GM18861 (cell line): ENCODE measurements around the gene FNIP1.
A peak's percentile ranks its signal among the peaks of the same experiment; 100 is the strongest.
"Not testable (repeated sequence)": the region's sequence is repeated elsewhere in the genome, so short reads cannot be mapped to it uniquely, and the experiment has no call there.

Experiments
- ATAC-seq: cut with Tn5 transposase; IDR thresholded peaks from one replicate; pipeline ENCODE4 v1.9.1; 2021; ENCODE audit not compliant: unreplicated experiment

FNIP1 gene

DNA sequence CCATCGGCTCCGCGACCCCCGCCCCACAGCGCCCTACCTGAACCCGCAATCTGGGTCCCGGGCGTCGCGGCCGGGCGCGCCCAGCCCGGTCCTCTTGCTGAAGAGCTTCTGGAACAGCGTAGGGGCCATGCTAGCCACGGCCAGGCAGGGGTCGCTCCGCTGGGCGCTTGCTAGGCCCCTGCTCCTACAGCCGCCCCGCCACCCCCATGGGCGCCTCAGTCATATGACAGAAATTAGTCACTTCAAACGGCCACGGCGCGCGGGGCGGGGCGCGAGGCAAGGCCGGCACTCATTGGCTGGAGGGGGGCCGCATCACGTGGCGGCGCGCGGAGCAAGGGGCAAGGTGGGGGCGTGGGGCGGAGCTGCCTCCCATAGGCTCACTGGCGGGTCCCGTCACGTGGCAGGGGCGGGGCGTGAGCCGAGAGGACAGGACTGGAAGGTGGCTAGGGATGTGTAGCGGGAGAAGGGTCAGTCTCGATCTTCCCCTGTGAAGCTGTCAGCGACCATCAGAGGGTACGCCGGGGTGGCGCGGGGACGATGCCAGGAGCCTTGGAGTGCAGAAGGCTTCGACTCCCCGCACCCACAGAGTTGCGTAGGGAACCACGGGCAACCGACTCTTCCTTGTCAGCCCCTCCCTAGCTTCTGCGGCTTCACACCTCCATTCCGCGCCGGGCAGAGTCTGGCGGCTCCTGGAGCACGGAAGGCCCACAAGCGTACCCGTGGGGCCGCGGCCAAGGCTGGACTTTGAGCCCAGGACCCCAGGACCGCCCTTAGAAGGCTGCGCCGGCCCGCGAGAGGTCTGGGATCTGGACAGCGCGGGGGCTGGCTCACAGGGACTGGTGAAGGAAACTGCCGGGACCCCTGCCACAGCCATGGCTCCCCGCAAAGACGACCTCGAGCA lies at the start of gene FNIP1:
FNIP1 (minus strand) TSS at position 225 of the 901 bp plus-strand sequence; CDS start at position 129, 96 bp downstream.
- peak; percentile 88 for ATAC-seq

DNA sequence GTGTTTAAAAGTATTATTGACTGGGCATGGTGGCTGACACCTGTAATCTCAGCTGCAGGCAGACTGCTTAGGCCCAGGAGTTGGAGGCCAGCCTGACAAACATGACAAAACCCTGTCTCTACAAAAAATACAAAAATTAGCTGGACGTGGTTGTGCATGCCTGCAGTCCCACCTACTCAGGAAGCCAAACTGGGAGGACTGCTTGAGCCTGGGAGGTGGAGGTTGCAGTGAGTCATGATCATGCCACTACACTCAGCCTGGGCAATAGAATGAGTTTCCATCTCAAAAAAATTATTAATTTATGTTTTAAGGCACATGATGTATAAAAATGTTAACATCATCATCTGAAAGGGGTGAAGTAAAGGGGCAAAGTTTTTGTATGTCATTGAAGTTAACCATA lies 49.7 kb upstream of the FNIP1 start:
- no peak for ATAC-seq

DNA sequence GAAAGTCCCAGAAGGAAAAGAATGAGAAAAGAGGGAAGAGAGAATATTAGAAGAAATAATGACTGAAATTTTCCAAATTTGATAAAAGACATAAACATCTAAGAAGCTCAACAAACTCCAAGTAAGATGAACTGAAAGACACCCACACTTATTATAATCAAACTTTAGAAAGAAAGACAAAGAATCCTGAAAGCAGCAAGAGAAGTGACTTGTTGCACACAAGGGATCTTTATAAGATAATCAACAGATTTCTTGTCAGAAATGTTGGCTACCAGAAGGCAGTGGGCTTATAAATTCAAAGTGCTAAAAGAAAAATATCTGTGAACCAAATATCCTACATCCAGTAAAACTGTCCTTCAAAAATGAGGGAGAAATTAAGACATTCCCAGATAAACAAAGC lies 49.0 kb upstream of the FNIP1 start:
- no peak for ATAC-seq

DNA sequence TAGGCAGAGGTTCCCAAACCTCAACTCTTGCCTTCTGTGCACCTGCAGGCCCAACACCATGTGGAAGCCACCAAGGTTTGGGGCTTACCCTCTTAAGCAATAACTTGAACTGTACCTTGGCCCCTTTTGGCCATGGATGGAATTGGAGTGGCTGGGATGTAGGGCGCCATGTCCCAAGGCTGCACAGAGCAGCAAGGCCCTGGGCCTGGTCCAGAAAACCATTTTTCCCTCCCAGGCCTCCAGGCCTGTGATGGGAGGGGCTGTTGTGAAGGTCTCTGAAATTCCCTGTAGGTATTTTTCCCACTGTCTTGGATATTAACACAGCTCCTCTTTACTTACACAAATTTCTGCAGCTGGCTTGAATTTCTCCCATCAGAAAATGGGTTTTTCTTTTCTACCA lies 46.2 kb upstream of the FNIP1 start:
- ATAC-seq: not testable (repeated sequence)

DNA sequence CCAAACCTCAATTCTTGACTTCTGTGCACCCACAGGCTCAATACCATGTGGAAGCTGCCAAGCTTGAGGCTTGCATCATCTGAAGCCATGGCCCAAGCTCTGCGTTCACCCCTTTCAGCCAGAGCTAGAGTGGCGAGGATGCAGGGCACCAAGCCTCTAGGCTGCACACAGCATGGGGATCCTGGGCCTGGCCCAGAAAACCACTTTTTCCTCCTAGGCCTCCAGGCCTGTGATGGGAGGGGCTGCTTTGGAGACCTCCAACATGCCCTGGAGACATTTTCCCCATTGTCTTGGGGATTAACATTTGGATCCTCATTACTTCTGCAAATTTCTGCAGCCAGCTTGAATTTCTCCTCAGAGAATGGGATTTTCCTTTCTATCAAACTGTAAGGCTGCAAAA lies 35.9 kb upstream of the FNIP1 start:
- not testable (repeated sequence) for ATAC-seq

DNA sequence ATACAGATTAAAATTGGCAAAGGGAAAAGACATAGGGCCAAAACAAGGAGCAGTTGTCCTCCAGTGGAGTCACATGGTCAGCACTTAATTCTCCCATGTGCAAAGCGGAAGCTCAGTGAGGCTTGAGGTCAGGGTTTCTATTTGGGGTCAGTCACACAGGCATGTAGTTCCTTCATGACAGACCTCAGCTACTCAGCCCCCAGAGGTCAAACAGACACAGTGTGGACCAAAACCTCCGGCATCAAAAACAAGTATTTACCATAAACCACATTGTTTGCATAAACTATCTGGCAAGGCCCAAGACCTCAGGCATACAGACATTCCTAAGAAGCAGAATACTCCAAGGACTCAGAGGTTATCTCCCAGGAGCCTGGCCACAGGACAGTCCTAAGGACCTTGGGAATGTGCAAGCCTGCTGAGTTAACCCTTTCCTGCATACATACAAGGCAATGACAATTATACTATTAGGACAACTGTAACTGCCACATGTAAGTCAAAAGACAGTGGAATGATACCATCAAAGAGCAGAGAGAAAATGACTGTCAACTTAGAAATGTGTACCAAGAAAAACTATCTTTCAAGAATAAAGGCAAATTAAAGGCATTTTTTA lies 28.7 kb upstream of the FNIP1 start:
- peak; percentile 87 for ATAC-seq

DNA sequence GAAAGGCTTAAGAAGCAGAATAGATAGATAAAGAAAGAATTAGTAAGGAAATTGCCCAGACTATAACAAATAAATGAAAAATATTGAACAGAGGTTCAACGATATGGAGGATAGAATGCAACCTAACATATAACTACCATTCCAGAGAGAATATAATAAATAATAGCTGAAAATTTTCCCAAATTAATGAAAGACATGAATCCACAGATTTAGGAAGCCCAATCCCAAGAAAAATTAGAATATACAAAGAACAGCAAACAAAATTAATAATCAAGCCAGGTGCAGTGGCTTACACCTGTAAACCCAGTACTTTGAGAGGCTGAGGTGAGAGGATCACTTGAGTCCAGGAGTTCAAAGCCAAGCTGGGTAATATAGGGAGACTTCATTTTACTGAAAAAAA lies 27.8 kb upstream of the FNIP1 start:
- no peak for ATAC-seq

DNA sequence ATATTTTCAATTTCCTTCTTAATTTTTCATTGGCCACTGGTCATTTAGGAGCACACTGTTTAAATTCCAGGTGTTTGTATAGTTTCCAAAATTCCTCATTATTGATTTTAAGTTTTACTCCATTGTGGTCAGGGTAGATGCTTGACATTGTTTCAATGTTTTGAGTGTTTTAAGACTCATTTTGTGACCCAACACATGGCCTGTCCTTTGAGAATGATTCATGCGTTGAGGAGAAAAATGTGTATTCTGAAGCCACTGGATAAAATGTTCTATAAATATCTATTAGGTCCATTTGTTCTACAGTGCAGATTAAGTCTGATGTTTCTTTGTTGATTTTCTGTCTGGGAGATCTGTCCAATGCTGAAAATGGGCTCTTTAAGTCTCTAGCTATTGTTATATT lies 24.4 kb upstream of the FNIP1 start:
- ATAC-seq: no peak

DNA sequence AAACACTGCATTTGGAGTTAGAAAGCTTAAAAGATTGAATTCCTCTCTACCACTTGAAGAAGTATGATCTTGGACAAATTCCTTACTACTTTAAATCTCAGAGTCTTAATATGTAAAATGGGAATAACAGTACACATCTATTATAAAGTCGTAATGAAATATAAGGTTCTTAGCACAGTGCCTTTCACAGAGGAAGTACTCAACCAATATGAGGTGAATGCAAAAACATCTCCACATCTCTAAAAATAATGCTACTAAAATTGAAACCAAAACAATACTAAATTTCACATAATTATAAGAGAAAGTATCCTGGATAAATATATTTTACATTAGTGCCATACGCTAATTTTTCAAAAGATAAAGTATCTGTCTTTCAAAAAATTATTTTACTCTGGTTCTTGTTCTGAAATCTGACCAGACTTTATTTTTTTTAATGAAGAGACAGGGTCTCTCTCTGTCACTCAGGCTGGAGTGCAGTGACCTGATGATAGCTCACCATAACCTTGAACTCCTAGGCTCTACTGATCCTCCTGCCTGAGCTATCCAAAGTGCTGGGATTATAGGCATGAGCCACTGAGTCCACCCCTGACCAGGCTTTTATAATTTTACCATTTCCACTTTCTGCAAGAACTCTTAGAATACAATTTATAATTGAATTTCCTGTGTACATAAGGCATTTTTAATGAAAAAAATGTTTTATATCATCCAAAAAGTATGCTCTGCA lies 21.3 kb upstream of the FNIP1 start:
- ATAC-seq: no peak

DNA sequence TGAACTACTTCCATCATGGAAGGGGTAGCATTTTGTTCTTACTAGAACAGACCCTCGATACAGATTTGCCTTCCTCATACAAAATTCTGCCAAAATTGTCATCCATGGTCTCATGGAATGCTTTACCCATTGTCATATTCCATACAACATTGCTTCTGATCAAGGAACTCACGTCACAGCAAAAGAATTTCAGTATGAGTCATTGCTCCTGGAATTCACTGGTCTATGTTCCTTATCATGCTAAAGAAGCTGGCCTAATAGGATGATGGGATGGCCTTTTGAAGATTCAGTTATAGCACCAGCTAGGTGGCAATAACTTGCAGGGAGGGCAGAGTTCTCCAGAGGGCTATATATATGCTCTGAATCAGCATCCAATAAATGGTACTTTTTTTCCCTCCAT lies 18.2 kb upstream of the FNIP1 start:
- no peak for ATAC-seq

DNA sequence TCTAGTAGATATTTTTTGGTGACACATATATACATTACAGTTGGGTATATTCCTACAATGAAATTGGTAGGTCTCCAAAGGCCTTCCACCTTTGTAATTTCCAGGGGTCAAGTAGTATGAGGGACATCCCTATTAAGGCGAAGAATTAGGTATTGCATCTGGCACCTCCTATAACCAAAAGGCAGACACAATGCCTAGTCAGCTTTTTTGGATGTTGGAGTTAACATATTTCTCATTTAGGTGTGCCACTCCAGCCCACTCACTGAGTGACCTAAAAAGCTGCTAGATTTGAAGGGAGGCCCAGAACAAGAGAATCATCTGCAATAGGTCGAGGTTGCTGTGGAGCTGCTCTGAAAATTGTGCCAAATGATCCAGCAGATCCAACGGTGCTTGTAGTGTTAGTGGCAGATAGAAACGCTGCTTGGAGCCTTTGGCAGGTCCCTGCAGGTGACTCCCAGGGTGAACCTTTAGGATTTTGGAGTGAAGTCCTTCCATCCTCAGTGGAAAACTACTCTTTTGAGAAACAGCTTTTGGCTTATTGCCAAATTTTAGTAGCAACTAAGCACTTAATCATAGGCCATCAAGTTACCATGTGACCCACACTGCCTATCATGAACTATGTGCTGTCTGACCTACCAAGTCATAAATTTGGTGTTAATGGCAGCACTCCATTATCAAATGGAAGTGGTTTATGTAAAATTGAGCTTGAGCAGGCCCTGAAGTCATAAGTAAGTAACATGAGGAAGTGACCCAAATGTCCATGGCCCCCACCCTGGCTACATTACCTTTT lies 15.7 kb upstream of the FNIP1 start:
- ATAC-seq: no peak

DNA sequence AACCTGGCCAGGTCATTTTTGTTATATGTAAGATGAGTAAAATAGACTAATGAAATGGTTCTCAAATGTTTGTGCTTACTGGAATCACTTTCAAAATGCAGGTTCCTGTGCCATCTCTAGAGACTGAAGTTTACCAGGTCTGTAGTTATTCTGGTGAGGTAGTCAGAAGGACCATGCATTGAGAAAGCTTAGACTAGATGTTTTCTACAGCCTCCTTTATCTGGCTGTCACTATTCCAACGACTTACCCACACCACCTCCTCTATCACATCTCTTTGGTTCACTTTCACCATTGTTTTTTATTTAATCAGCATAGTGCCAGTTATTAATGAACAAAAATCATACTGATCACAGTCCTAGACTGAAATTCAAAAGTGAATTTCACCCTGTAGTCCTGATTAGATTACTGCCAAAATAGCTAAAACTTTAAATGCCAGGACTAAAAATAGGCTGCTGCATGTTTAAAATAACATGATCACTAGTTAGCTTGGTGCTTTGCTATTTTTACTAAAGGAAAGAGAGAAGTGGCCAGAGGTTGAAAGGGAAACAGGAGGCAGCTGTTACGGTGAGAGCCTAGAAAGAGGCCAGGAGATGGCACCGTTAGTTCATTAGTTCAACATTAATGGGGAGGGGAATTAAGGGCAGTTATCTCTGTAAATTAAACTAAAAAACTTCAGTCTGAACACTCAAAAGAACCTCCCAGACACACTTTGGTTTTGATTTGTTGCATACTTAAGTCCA lies 13.9 kb upstream of the FNIP1 start:
- peak; percentile 49 for ATAC-seq

DNA sequence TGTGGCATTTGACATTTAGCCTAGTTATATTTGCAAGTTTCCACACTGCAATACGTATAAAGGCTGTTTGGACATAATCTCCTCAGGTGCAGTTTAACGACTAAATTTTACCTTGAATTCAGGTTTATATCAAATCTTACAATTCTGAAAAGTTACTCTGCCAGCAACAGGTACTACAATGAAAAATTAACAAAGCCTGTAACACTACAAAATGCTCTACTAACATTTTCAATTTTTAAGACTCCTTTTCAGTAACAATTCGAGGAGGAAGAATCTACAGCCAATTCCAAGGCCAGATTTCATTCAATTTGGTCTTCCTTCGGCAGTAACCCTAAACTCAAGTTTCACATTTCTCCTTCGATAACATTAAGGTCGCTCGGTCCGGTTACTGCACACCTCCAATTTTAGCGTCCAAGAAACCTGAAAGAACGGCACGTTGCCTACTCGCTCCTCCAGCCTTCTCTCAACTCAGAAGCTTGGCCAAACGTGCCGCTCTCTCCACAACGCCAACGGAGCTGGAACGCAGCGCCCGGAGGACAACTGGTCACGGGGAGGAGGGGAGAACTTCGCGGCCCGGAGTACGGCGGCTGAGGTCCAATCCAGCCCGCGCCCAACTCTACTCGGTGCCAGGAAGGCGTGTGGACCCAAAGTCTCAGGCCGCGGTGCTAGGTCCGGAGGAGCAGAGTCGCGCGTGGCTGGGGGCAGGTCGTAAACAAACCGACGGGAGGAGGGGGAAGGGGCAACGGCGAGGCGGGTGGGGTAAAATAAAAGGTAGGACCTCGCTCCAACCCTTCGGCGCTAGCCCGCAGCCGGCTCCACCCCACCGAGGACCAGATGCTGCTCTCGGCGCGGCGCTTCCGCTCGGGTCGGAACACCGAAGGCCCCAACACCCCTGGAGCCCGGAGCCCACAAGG lies 681 bp downstream of the FNIP1 start:
- ATAC-seq: peak; percentile 8

DNA sequence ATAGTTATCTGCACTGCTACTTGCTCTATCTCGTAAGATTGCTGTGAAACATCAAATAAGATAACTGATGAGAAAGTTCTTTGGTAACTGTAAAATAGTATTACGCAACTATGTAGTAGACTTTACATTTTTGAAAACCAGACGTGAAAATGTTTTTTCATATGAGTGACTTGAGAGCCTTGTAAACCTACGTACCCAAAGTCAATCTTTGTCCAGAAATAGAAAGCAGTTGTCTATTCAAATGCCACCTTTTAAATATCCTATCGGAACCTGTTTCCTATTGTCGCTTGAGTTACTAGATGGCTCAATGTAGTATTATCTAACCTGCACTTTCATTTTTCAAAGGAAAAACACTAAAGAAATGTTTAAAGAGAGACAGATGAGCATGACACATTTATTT lies 1.6 kb downstream of the FNIP1 start:
- no peak for ATAC-seq

DNA sequence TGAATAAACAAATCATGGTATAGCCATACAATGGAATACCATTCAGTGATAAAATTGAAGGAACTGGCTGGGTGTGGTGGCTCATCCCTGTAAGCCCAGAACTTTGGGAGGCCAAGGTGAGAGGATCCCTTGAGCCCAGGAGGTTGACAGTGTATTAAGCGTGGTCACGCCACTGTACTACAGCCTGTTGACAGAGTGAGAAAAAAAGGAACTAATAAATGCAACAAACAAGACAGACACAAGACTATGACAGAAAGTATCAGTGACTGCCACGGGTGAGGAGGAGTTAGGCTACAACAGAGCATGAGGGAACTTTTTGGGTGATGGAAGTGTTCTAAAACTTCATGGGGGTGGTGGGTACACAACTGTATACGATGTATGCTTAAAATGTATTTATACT lies 2.2 kb downstream of the FNIP1 start:
- ATAC-seq: no peak

DNA sequence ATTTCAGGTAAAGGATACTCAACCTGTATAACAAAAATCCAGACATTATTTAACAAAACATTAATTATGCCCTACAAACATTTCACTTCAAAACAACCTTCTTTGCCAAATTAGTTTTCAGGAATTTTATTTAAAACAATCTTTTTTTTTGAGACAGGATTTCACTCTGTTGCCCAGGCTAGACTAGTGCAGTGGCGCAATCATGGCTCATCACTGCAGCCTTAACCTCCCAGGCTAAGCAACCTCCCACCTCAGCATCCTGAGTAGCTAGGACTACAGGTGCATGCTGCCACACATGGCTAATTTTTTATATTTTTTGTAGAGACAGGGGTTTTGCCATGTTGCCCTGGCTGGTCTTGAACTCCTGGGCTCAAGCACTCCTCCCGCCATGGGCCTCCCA lies 3.9 kb downstream of the FNIP1 start:
- ATAC-seq: no peak

DNA sequence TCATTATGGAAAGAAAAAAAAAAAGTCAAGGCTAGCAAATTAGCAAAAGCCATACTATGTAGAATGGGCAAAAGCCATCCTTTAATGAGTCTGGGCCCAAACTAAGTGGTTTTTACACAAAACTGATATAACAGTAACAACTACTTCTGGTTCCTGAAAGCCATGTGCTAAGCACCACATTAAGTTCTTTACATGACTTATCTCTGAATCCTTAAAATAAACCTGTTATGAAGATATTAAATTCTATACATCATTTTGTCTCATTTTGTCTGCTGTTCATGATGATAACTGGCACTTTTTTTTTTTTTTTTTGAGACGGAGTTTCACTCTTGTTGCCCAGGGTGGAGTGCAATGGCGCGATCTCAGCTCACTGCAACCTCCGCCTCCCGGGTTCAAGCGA lies 5.0 kb downstream of the FNIP1 start:
- no peak for ATAC-seq

DNA sequence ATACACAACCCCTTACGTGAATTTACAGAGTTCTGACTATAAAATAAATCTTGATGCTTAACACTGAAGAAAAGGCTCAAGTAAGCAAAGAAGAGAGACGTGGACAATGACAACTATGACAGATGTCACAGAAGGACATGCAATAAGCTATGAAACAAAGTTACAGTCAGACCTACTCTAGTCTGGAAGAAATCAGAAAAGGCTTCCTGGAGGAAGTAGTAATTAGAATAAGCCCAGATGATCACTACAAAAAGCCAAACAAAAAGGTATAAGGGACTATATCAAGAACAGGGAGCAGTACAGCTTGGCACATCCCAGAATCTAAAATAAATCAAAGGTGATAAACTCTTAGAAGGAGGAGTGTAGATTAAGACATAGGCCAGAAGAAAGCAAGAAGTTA lies 6.3 kb downstream of the FNIP1 start:
- no peak for ATAC-seq

DNA sequence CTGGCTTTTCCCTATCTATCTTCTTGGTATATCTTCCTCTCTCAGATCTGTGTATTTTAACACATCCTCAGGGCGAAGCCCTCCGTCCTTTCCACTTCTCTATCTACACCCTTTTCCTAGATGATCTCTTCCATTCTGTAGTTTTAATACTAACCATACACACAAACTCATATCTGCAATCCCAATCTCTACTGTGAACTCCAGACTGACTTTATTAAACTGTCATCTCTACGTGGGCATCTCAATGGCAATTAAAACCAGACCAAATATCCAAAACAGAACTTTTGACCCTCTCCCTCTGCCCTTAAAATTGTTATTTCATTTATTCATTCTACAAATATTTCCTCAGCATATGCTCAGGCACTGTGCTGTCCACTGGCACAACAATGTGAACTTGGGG lies 7.1 kb downstream of the FNIP1 start:
- no peak for ATAC-seq
